WTC11 (cell line): Measurements from ENCODE around the gene CTNND2. TPM values are rescaled to one million over a fixed set of nuclear protein-coding genes. Genes with fewer than 3 reads are reported as not detected.

ENCODE experiments used
- ATAC-seq: fragments of 200-7000 bp; cut with Tn5 transposase; 2 replicates; pipeline ENCODE4 v1.10.0; 2021; ENCODE audit warnings: mild to moderate bottlenecking, moderate library complexity
- CTCF ChIA-PET: fragments of 300-600 bp; sonication (Branson Sonifier 250); formaldehyde crosslinking; loops from one replicate; lab custom pipeline; 2021; ENCODE audit warnings: antibody characterized with exemption; lab: Charles Lee
- POLR2A ChIA-PET: fragments of 350-600 bp; sonication (Branson Sonifier 250); formaldehyde crosslinking; loops from one replicate; lab custom pipeline; 2021; ENCODE audit warnings: antibody characterized with exemption; lab: Charles Lee
- DNase-seq: peaks from one replicate; pipeline ENCODE4 v3.0.0; 2021; ENCODE audit warnings: low spot score
- H3K27ac Mint-ChIP-seq: 2 replicates; pipeline ENCODE4 v1.8.0; 2021; ENCODE audit warnings: mixed read lengths
- H3K27me3 Mint-ChIP-seq: 2 replicates; pipeline ENCODE4 v1.8.0; 2021; ENCODE audit warnings: low read depth, mild to moderate bottlenecking, moderate library complexity, mixed read lengths
- H3K36me3 Mint-ChIP-seq: 2 replicates; pipeline ENCODE4 v1.8.0; 2021; ENCODE audit warnings: mixed read lengths
- H3K4me1 Mint-ChIP-seq: 2 replicates; pipeline ENCODE4 v1.8.0; 2022; ENCODE audit warnings: mixed read lengths
- H3K4me3 Mint-ChIP-seq: 2 replicates; pipeline ENCODE4 v1.8.0; 2021; ENCODE audit warnings: mild to moderate bottlenecking, moderate library complexity, mixed read lengths
- H3K9me3 Mint-ChIP-seq: 2 replicates; pipeline ENCODE4 v1.8.0; 2021; ENCODE audit warnings: mixed read lengths
- AFF4 ChIP-seq: sonication (generic); formaldehyde crosslinking; IDR thresholded peaks from 2 replicates; pipeline ENCODE4 v1.8.1; 2023; ENCODE audit warnings: mild to moderate bottlenecking, missing genetic modification reagents, borderline replicate concordance
- AR ChIP-seq: fragments of 250-450 bp; sonication (Bioruptor Pico); IDR thresholded peaks from 2 replicates; pipeline ENCODE4 v1.9.0; 2021; ENCODE audit warnings: mild to moderate bottlenecking
- ATF6 ChIP-seq: sonication (generic); formaldehyde crosslinking; IDR thresholded peaks from 2 replicates; pipeline ENCODE4 v1.8.1; 2023; ENCODE audit warnings: mild to moderate bottlenecking, missing genetic modification reagents
- CBFB ChIP-seq: sonication (generic); formaldehyde crosslinking; IDR thresholded peaks from 2 replicates; pipeline ENCODE4 v1.8.1; 2022; ENCODE audit warnings: mild to moderate bottlenecking, low read depth, missing genetic modification reagents
- CDX4 ChIP-seq: fragments of 250-450 bp; sonication (Bioruptor Pico); IDR thresholded peaks from 2 replicates; pipeline ENCODE4 v1.9.0; 2021; ENCODE audit warnings: moderate library complexity, mild to moderate bottlenecking, inconsistent platforms, borderline replicate concordance
- EMX1 ChIP-seq: fragments of 250-450 bp; sonication (Bioruptor Pico); IDR thresholded peaks from 2 replicates; pipeline ENCODE4 v1.8.0; 2021; ENCODE audit warnings: mild to moderate bottlenecking
- FOXK1 ChIP-seq: sonication (generic); formaldehyde crosslinking; IDR thresholded peaks from 2 replicates; pipeline ENCODE4 v1.8.0; 2022; ENCODE audit warnings: mild to moderate bottlenecking, moderate library complexity, missing genetic modification reagents
- GABPB1 ChIP-seq: sonication (generic); formaldehyde crosslinking; IDR thresholded peaks from 2 replicates; pipeline ENCODE4 v1.8.1; 2023; ENCODE audit warnings: mild to moderate bottlenecking, missing genetic modification reagents
- GRHL2 ChIP-seq: fragments of 250-450 bp; sonication (Bioruptor Pico); IDR thresholded peaks from 2 replicates; pipeline ENCODE4 v1.8.0; 2022; ENCODE audit warnings: mild to moderate bottlenecking, moderate library complexity; ENCODE audit not compliant: insufficient replicate concordance, severe bottlenecking
- PRDM15 ChIP-seq: sonication (generic); formaldehyde crosslinking; IDR thresholded peaks from 2 replicates; pipeline ENCODE4 v1.8.0; 2022; ENCODE audit warnings: missing genetic modification reagents
- TEAD4 ChIP-seq: sonication (generic); formaldehyde crosslinking; IDR thresholded peaks from 2 replicates; pipeline ENCODE4 v1.8.0; 2022; ENCODE audit warnings: mild to moderate bottlenecking, missing genetic modification reagents
- TP53 ChIP-seq: sonication (generic); formaldehyde crosslinking; IDR thresholded peaks from 2 replicates; pipeline ENCODE4 v1.8.1; 2023; ENCODE audit warnings: mild to moderate bottlenecking, missing genetic modification reagents
- ZNF219 ChIP-seq: sonication (generic); formaldehyde crosslinking; IDR thresholded peaks from 2 replicates; pipeline ENCODE4 v1.8.0; 2023; ENCODE audit warnings: missing genetic modification reagents, mild to moderate bottlenecking, borderline replicate concordance
- ZNF423 ChIP-seq: fragments of 250-450 bp; sonication (Bioruptor Pico); IDR thresholded peaks from 2 replicates; pipeline ENCODE4 v2.1.2; 2022; ENCODE audit warnings: mild to moderate bottlenecking, moderate library complexity
- total RNA-seq: library from RNA; stranded (reverse); gene quantifications from 3 replicates; pipeline ENCODE4 v1.2.3, GENCODE V29; 2021
- TF ChIP-seq, protein P1 (sequence below): sonication (generic); formaldehyde crosslinking; IDR thresholded peaks from 2 replicates; pipeline ENCODE4 v1.8.0; 2022; ENCODE audit warnings: mild to moderate bottlenecking, missing genetic modification reagents
- TF ChIP-seq, protein P2 (sequence below): sonication (generic); formaldehyde crosslinking; IDR thresholded peaks from 2 replicates; pipeline ENCODE4 v1.8.1; 2023; ENCODE audit warnings: mild to moderate bottlenecking, missing genetic modification reagents
- TF ChIP-seq, protein P3 (sequence below): sonication (generic); formaldehyde crosslinking; IDR thresholded peaks from 2 replicates; pipeline ENCODE4 v1.8.1; 2022; ENCODE audit warnings: missing genetic modification reagents, borderline replicate concordance
- TF ChIP-seq, protein P4 (sequence below): sonication (generic); formaldehyde crosslinking; IDR thresholded peaks from 2 replicates; pipeline ENCODE4 v1.8.0; 2022; ENCODE audit warnings: mild to moderate bottlenecking, missing genetic modification reagents

Gene CTNND2
- total RNA-seq, 1 experiment from 2014 or later = 11.9 TPM

DNA sequence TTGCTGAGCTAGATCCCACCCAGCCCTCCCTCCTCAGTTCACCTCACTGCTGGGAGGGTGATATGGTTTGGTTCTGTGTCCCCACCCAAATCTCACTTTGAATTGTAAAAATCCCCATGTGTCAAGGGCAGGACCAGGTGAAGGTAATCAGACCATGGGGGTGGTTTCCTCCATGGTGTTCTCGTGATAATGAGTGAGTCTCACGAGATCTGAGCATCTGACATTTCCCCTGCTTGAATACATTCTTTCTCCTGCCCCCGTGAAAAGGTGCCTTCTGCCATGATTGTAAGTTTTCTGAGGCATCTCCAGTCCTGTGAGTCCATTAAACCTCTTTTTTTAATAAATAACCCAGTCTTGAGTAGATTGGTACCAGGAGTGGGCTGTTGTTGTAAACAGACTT, 673.4 kb downstream of the CTNND2 start:
- H3K4me3 Mint-ChIP-seq = no peak overlapping the region
- ChIA-PET CTCF (no interaction called here), POLR2A (no interaction called here)
- H3K4me1 Mint-ChIP-seq = no peaks in the 10 kb centered on the region
- DNase-seq (no peak), ATAC-seq (no peak)
- H3K27ac Mint-ChIP-seq = no peak overlapping the region
- H3K9me3 Mint-ChIP-seq = peaks cover 41% of the 10 kb centered on the region
- peaks cover 3% of the 10 kb centered on the region; the same call in 1 of the 2 replicates for H3K27me3 Mint-ChIP-seq
- peaks cover 28% of the 10 kb centered on the region for H3K36me3 Mint-ChIP-seq
- TF ChIP-seq, protein P1, sequence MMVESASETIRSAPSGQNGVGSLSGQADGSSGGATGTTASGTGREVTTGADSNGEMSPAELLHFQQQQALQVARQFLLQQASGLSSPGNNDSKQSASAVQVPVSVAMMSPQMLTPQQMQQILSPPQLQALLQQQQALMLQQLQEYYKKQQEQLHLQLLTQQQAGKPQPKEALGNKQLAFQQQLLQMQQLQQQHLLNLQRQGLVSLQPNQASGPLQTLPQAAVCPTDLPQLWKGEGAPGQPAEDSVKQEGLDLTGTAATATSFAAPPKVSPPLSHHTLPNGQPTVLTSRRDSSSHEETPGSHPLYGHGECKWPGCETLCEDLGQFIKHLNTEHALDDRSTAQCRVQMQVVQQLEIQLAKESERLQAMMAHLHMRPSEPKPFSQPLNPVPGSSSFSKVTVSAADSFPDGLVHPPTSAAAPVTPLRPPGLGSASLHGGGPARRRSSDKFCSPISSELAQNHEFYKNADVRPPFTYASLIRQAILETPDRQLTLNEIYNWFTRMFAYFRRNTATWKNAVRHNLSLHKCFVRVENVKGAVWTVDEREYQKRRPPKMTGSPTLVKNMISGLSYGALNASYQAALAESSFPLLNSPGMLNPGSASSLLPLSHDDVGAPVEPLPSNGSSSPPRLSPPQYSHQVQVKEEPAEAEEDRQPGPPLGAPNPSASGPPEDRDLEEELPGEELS = no peak
- TF ChIP-seq PRDM15 (CRISPR knock-in tag) (no peak), AFF4 (CRISPR knock-in tag) (no peak), ZNF423 (CRISPR knock-in tag) (no peak), ATF6 (CRISPR knock-in tag) (no peak), CDX4 (CRISPR knock-in tag) (no peak), GRHL2 (CRISPR knock-in tag) (no peak), ZNF219 (CRISPR knock-in tag) (no peak), TP53 (CRISPR knock-in tag) (no peak), EMX1 (no peak), CBFB (CRISPR knock-in tag) (no peak), TEAD4 (CRISPR knock-in tag) (no peak), GABPB1 (CRISPR knock-in tag) (no peak), FOXK1 (CRISPR knock-in tag) (no peak), AR (CRISPR knock-in tag) (no peak)
- TF ChIP-seq, protein P2, sequence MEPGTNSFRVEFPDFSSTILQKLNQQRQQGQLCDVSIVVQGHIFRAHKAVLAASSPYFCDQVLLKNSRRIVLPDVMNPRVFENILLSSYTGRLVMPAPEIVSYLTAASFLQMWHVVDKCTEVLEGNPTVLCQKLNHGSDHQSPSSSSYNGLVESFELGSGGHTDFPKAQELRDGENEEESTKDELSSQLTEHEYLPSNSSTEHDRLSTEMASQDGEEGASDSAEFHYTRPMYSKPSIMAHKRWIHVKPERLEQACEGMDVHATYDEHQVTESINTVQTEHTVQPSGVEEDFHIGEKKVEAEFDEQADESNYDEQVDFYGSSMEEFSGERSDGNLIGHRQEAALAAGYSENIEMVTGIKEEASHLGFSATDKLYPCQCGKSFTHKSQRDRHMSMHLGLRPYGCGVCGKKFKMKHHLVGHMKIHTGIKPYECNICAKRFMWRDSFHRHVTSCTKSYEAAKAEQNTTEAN = no peak
- TF ChIP-seq, protein P3, sequence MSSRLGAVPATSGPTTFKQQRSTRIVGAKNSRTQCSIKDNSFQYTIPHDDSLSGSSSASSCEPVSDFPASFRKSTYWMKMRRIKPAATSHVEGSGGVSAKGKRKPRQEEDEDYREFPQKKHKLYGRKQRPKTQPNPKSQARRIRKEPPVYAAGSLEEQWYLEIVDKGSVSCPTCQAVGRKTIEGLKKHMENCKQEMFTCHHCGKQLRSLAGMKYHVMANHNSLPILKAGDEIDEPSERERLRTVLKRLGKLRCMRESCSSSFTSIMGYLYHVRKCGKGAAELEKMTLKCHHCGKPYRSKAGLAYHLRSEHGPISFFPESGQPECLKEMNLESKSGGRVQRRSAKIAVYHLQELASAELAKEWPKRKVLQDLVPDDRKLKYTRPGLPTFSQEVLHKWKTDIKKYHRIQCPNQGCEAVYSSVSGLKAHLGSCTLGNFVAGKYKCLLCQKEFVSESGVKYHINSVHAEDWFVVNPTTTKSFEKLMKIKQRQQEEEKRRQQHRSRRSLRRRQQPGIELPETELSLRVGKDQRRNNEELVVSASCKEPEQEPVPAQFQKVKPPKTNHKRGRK (CRISPR knock-in tag) = no peak
- TF ChIP-seq, protein P4, sequence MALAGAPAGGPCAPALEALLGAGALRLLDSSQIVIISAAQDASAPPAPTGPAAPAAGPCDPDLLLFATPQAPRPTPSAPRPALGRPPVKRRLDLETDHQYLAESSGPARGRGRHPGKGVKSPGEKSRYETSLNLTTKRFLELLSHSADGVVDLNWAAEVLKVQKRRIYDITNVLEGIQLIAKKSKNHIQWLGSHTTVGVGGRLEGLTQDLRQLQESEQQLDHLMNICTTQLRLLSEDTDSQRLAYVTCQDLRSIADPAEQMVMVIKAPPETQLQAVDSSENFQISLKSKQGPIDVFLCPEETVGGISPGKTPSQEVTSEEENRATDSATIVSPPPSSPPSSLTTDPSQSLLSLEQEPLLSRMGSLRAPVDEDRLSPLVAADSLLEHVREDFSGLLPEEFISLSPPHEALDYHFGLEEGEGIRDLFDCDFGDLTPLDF = no peak
